ENCODE data around the gene FOXP1. TPM values are rescaled to one million over a fixed set of nuclear protein-coding genes. Genes with fewer than 3 reads are reported as not detected.

FOXP1 gene
- total and polyA plus RNA-seq, 2 of the 13 experiments (the other 11 are each of a cell fraction or from before 2014, with no cell fraction given): 40.4 to 59.0 TPM

DNA sequence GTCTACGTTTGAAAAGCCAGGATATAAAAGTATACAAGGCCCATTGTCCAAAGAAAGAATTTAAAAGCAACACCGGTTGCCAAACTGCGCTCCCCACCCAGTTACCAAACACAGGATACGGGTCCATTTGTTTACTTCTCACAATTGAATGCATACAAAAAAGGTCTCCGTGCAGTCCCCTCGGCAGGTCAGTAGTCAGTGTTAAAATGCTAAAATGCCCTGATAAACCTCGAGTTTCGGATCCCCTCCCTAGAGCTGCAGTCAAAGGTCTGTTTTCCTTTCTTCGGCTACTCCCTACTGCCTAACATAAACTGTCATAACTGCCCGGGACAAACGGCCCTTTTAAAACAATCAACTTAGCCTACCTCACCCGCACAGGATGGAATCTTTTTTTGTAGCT, 534.6 kb downstream of the FOXP1 start (continued):
- TF ChIP-seq ZNF333 (CRISPR knock-in tag; IDR thresholded peaks at IDR 0.05; ENCODE audit: borderline replicate concordance): no peak
- peak; percentile 46 for TF ChIP-seq HNF4G (IDR thresholded peaks at IDR 0.05; ENCODE audit: borderline replicate concordance, low read depth, low read length)
- no peak for TF ChIP-seq HNF4G (CRISPR knock-in tag; IDR thresholded peaks at IDR 0.05; ENCODE audit: borderline replicate concordance, low read depth)
- TF ChIP-seq ZSCAN9 (CRISPR knock-in tag; IDR thresholded peaks at IDR 0.05; ENCODE audit: borderline replicate concordance): no peak
- TF ChIP-seq SAP130 (CRISPR knock-in tag; IDR thresholded peaks at IDR 0.05; ENCODE audit: low read depth): peak; percentile 56
- no peak for TF ChIP-seq SRSF9 (IDR thresholded peaks at IDR 0.05; ENCODE audit: borderline replicate concordance, insufficient read depth, low read depth, low read length, poor library complexity, severe bottlenecking)
- TF ChIP-seq SRY (CRISPR knock-in tag; IDR thresholded peaks at IDR 0.05): no peak
- TF ChIP-seq, protein P1, sequence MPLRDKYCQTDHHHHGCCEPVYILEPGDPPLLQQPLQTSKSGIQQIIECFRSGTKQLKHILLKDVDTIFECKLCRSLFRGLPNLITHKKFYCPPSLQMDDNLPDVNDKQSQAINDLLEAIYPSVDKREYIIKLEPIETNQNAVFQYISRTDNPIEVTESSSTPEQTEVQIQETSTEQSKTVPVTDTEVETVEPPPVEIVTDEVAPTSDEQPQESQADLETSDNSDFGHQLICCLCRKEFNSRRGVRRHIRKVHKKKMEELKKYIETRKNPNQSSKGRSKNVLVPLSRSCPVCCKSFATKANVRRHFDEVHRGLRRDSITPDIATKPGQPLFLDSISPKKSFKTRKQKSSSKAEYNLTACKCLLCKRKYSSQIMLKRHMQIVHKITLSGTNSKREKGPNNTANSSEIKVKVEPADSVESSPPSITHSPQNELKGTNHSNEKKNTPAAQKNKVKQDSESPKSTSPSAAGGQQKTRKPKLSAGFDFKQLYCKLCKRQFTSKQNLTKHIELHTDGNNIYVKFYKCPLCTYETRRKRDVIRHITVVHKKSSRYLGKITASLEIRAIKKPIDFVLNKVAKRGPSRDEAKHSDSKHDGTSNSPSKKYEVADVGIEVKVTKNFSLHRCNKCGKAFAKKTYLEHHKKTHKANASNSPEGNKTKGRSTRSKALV (CRISPR knock-in tag; IDR thresholded peaks at IDR 0.05): no peak
- TF ChIP-seq, protein P2, sequence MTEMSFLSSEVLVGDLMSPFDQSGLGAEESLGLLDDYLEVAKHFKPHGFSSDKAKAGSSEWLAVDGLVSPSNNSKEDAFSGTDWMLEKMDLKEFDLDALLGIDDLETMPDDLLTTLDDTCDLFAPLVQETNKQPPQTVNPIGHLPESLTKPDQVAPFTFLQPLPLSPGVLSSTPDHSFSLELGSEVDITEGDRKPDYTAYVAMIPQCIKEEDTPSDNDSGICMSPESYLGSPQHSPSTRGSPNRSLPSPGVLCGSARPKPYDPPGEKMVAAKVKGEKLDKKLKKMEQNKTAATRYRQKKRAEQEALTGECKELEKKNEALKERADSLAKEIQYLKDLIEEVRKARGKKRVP (CRISPR knock-in tag; IDR thresholded peaks at IDR 0.05): peak in 1 of 2 experiments; percentile 45; a peak in 1 of 4 replicates
- TF ChIP-seq THAP11 (CRISPR knock-in tag; IDR thresholded peaks at IDR 0.05): no peak
- peak; percentile 40; the same call in 1 of the 2 replicates for TF ChIP-seq ZNF652 (CRISPR knock-in tag; IDR thresholded peaks at IDR 0.05; ENCODE audit: borderline replicate concordance, low read depth)
- TF ChIP-seq GZF1 (CRISPR knock-in tag; IDR thresholded peaks at IDR 0.05): no peak
- peak; percentile 91; the same call in 1 of the 2 replicates for TF ChIP-seq SOX5 (CRISPR knock-in tag; IDR thresholded peaks at IDR 0.05; ENCODE audit: borderline replicate concordance)
- TF ChIP-seq, protein P3, sequence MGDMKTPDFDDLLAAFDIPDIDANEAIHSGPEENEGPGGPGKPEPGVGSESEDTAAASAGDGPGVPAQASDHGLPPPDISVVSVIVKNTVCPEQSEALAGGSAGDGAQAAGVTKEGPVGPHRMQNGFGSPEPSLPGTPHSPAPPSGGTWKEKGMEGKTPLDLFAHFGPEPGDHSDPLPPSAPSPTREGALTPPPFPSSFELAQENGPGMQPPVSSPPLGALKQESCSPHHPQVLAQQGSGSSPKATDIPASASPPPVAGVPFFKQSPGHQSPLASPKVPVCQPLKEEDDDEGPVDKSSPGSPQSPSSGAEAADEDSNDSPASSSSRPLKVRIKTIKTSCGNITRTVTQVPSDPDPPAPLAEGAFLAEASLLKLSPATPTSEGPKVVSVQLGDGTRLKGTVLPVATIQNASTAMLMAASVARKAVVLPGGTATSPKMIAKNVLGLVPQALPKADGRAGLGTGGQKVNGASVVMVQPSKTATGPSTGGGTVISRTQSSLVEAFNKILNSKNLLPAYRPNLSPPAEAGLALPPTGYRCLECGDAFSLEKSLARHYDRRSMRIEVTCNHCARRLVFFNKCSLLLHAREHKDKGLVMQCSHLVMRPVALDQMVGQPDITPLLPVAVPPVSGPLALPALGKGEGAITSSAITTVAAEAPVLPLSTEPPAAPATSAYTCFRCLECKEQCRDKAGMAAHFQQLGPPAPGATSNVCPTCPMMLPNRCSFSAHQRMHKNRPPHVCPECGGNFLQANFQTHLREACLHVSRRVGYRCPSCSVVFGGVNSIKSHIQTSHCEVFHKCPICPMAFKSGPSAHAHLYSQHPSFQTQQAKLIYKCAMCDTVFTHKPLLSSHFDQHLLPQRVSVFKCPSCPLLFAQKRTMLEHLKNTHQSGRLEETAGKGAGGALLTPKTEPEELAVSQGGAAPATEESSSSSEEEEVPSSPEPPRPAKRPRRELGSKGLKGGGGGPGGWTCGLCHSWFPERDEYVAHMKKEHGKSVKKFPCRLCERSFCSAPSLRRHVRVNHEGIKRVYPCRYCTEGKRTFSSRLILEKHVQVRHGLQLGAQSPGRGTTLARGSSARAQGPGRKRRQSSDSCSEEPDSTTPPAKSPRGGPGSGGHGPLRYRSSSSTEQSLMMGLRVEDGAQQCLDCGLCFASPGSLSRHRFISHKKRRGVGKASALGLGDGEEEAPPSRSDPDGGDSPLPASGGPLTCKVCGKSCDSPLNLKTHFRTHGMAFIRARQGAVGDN (CRISPR knock-in tag; IDR thresholded peaks at IDR 0.05): no peak
- no peak for TF ChIP-seq YEATS2 (CRISPR knock-in tag; IDR thresholded peaks at IDR 0.05; ENCODE audit: borderline replicate concordance)
- TF ChIP-seq NFIC (IDR thresholded peaks at IDR 0.05; ENCODE audit: low read length): peak; percentile 46; the same call in 1 of the 2 replicates
- TF ChIP-seq, protein P4, sequence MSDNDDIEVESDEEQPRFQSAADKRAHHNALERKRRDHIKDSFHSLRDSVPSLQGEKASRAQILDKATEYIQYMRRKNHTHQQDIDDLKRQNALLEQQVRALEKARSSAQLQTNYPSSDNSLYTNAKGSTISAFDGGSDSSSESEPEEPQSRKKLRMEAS (IDR thresholded peaks at IDR 0.05): no peak
- TF ChIP-seq ZNF138 (CRISPR knock-in tag; IDR thresholded peaks at IDR 0.05; ENCODE audit: low read depth): no peak
- peak; percentile 96 for TF ChIP-seq ZNF124 (CRISPR knock-in tag; IDR thresholded peaks at IDR 0.05)
- no peak for TF ChIP-seq NONO (IDR thresholded peaks at IDR 0.05)
- 0 out of 2 replicates have a peak, but pooled peaks have one; percentile 21 for TF ChIP-seq NONO (CRISPR knock-in tag; conservative IDR thresholded peaks at IDR 0.05)
- peak; percentile 47; the same call in 1 of the 2 replicates for TF ChIP-seq CREM (IDR thresholded peaks at IDR 0.05)
- TF ChIP-seq CREM (CRISPR knock-in tag; IDR thresholded peaks at IDR 0.05): no peak
- no peak for TF ChIP-seq LCORL (IDR thresholded peaks at IDR 0.05)
- peak; percentile 75; the same call in 1 of the 2 replicates for TF ChIP-seq LCORL (CRISPR knock-in tag; IDR thresholded peaks at IDR 0.05)
- peak; percentile 63; the same call in 1 of the 2 replicates for TF ChIP-seq NCOA2 (CRISPR knock-in tag; IDR thresholded peaks at IDR 0.05)
- 0 out of 2 replicates have a peak, but pooled peaks have one; percentile 18 for TF ChIP-seq ERF (CRISPR knock-in tag; IDR thresholded peaks at IDR 0.05)
